Skeletal muscle satellite cell (primary cell): ENCODE results near the gene CYTH1. TPM values are rescaled to one million over a fixed set of nuclear protein-coding genes. Genes with fewer than 3 reads are reported as not detected.

Experiments used
- H3K27me3 ChIP-seq: 2 replicates; pipeline ENCODE4 v1.7.0; 2013; ENCODE audit warnings: low read length; ENCODE audit not compliant: control insufficient read depth, insufficient read depth
- H3K36me3 ChIP-seq: 2 replicates; pipeline ENCODE4 v1.7.0; 2013; ENCODE audit warnings: mild to moderate bottlenecking, control low read depth, low read length; ENCODE audit not compliant: insufficient read depth
- H3K4me1 ChIP-seq: 2 replicates; pipeline ENCODE4 v1.7.0; 2013; ENCODE audit warnings: low read length; ENCODE audit not compliant: control insufficient read depth, insufficient read depth
- H3K4me2 ChIP-seq: 2 replicates; pipeline ENCODE4 v1.7.0; 2013; ENCODE audit warnings: mild to moderate bottlenecking, low read length
- H3K4me3 ChIP-seq: 2 replicates; pipeline ENCODE4 v1.7.0; 2013; ENCODE audit warnings: low read length
- H3K9ac ChIP-seq: 2 replicates; pipeline ENCODE4 v1.7.0; 2013; ENCODE audit warnings: mild to moderate bottlenecking, low read depth, low read length, moderate library complexity
- H3K9me3 ChIP-seq: replicated peaks from 2 replicates; pipeline ENCODE4 v1.7.0; 2013; ENCODE audit warnings: mild to moderate bottlenecking, control low read depth, low read length
- small RNA-seq: library from RNA; depleted of rRNA; stranded (forward); fragments of <200 nt; gene quantifications from one replicate; pipeline ENCODE3, GENCODE V24; 2012

CYTH1 gene

GRCh38 chr17:78634154-78634553 is 147.9 kb downstream of the CYTH1 start:
- H3K4me1 ChIP-seq = no peaks in the 10 kb centered on the region
- peaks cover 29% of the 10 kb centered on the region for H3K27me3 ChIP-seq
- H3K4me2 ChIP-seq = no peak overlapping the region
- H3K36me3 ChIP-seq = no peaks in the 10 kb centered on the region
- no peaks in the 10 kb centered on the region for H3K9me3 ChIP-seq
- no peak overlapping the region for H3K4me3 ChIP-seq
- H3K9ac ChIP-seq = no peak overlapping the region

DNA sequence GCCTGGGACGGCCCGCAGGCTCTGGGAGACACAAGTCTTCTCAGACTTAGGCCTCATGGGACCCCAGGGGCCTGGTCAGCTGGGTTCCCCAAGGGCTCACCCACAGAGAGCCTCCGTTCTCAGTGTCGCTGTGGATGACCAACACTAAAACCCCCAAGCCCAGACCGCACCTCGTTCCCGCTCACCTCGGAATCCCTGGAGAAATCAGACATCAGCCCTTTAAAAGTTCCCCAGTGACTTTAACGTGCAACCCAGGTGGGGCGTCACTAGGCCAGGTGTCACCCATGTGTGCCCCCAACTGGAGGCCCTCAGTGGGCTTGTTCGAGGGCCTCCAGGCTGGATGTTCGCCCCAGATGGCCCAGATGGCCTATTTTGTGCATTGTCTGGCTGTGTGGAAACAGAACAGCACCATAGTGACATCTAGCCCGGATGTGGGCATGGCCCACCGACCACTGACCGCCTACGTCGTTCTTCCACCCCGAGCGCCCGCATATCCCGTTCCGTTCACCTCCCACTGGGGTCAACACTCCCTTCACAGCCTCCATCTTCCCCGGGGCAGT is 152.6 kb downstream of the CYTH1 start:
- H3K4me3 ChIP-seq = no peak overlapping the region
- H3K4me2 ChIP-seq = no peak overlapping the region
- H3K36me3 ChIP-seq = no peaks in the 10 kb centered on the region
- no peaks in the 10 kb centered on the region for H3K4me1 ChIP-seq
- H3K9ac ChIP-seq = no peak overlapping the region
- peaks cover 11% of the 10 kb centered on the region for H3K27me3 ChIP-seq
- H3K9me3 ChIP-seq = no peaks in the 10 kb centered on the region

- Histone ChIP-seq H3K9me3 (no peaks in the 10 kb centered on the region), H3K4me2 (no peak overlapping the region), H3K27me3 (peaks cover 7% of the 10 kb centered on the region), H3K9ac (no peak overlapping the region), H3K4me3 (no peak overlapping the region), H3K36me3 (no peaks in the 10 kb centered on the region), H3K4me1 (no peaks in the 10 kb centered on the region)
Observed at GRCh38 chr17:78628547-78629435, 153.3 kb downstream of the CYTH1 start.

- no peaks in the 10 kb centered on the region for H3K9me3 ChIP-seq
- H3K4me2 ChIP-seq = no peak overlapping the region
- no peak overlapping the region for H3K9ac ChIP-seq
- no peaks in the 10 kb centered on the region for H3K27me3 ChIP-seq
- no peaks in the 10 kb centered on the region for H3K36me3 ChIP-seq
- no peaks in the 10 kb centered on the region for H3K4me1 ChIP-seq
- no peak overlapping the region for H3K4me3 ChIP-seq
Observed at GRCh38 chr17:78624324-78625151, 157.5 kb downstream of the CYTH1 start.

Small RNA genes within 50 kb of the gene (small RNA-seq; reads per million reads assigned to genes)
- not detected for gene RNU6-638P
